GM23338 (cell line): ENCODE data around the gene HSPA9.

Experiments used
- CREB1 ChIP-seq: fragments of 250-450 bp; sonication (Bioruptor Pico); IDR thresholded peaks from 2 replicates; pipeline ENCODE4 v1.5.0; 2020; ENCODE audit warnings: low read depth, mild to moderate bottlenecking, moderate library complexity
- CTCF ChIP-seq, 2 experiments: fragments of 200-600 bp in 1 of 2; sonication (generic) in 1 of 2; conservative IDR thresholded peaks; 2 replicates each; pipeline versions ENCODE4 v1.5.1 to v1.6.1; 2016 to 2017; ENCODE audit warnings: antibody characterized with exemption in 2 of 2, low read depth in 2 of 2, mild to moderate bottlenecking in 2 of 2, moderate library complexity in 1 of 2
- ETS1 ChIP-seq: IDR thresholded peaks from 2 replicates; pipeline ENCODE4 v1.6.1; 2016; ENCODE audit warnings: antibody characterized with exemption
- EZH2 ChIP-seq: fragments of 200-600 bp; sonication (generic); IDR thresholded peaks from one replicate; pipeline ENCODE4 v1.8.0; 2017; ENCODE audit warnings: antibody characterized with exemption, mild to moderate bottlenecking, low read depth; ENCODE audit not compliant: unreplicated experiment
- EZH2phosphoT487 ChIP-seq: fragments of 200-600 bp; sonication (generic); IDR thresholded peaks from one replicate; pipeline ENCODE4 v1.8.1; 2018; ENCODE audit warnings: antibody characterized with exemption; ENCODE audit not compliant: unreplicated experiment
- JUNB ChIP-seq: IDR thresholded peaks from one replicate; pipeline ENCODE4 v1.6.1; 2016; ENCODE audit warnings: antibody characterized with exemption; ENCODE audit not compliant: unreplicated experiment
- POLR2AphosphoS5 ChIP-seq: IDR thresholded peaks from 2 replicates; pipeline ENCODE4 v1.6.1; 2016; ENCODE audit warnings: antibody characterized with exemption, low read depth
- REST ChIP-seq: IDR thresholded peaks from one replicate; pipeline ENCODE4 v1.6.1; 2018; ENCODE audit warnings: antibody characterized with exemption; ENCODE audit not compliant: unreplicated experiment
- STAT1 ChIP-seq: IDR thresholded peaks from one replicate; pipeline ENCODE4 v1.6.1; 2016; ENCODE audit warnings: antibody characterized with exemption; ENCODE audit not compliant: unreplicated experiment
- ZNF114 ChIP-seq: fragments of 250-450 bp; sonication (Bioruptor Pico); IDR thresholded peaks from 2 replicates; pipeline ENCODE4 v1.5.0; 2020; ENCODE audit warnings: mild to moderate bottlenecking, moderate library complexity

- TF ChIP-seq CTCF (conservative IDR thresholded peaks at IDR 0.05; ENCODE audit: low read depth in 2 of 2), result no peak
- TF ChIP-seq EZH2, result no peak
- TF ChIP-seq STAT1, result no peak
- TF ChIP-seq POLR2AphosphoS5, result no peak
- no peak for TF ChIP-seq REST
- TF ChIP-seq ZNF114, result no peak
- no peak for TF ChIP-seq CREB1 (CRISPR knock-in tag)
- no peak for TF ChIP-seq JUNB
- no peak for TF ChIP-seq EZH2phosphoT487
- TF ChIP-seq ETS1, result no peak
These were observed 47.0 kb downstream of the HSPA9 start for GRCh38 chr5:138528208-138528607.
